Fibroblast of villous mesenchyme (primary cell): ENCODE results near the gene STXBP6. TPM values are rescaled to one million over a fixed set of nuclear protein-coding genes. Genes with fewer than 3 reads are reported as not detected.

Experiments
- DNase-seq: peaks from one replicate; pipeline ENCODE4 v3.0.0-alpha.2; 2010; ENCODE audit warnings: low read depth
- H3K4me3 ChIP-seq: 2 replicates; pipeline ENCODE4 v1.5.1; 2011; ENCODE audit warnings: low read depth, mild to moderate bottlenecking, low read length
- CTCF ChIP-seq: IDR thresholded peaks from 2 replicates; pipeline ENCODE4 v1.5.1; 2012; ENCODE audit warnings: low read depth, mild to moderate bottlenecking, low read length; ENCODE audit not compliant: insufficient read depth
- total RNA-seq: library from RNA; depleted of rRNA; stranded (reverse); fragments of >200 nt; gene quantifications from 2 replicates; pipeline ENCODE4 v1.2.3, GENCODE V29; 2012

STXBP6 gene
- total RNA-seq, 1 donor: 4.7 TPM

GRCh38 chr14:24795406-24795805 lies 254.5 kb downstream of the STXBP6 start:
- no peak overlapping the region for H3K4me3 ChIP-seq
- DNase-seq: no peak
- TF ChIP-seq CTCF: no peak

GRCh38 chr14:24794644-24795305 lies 255.2 kb downstream of the STXBP6 start:
- TF ChIP-seq CTCF: no peak
- DNase-seq: no peak

GRCh38 chr14:24790196-24790595 lies 259.8 kb downstream of the STXBP6 start:
- no peak for DNase-seq
- no peak overlapping the region for H3K4me3 ChIP-seq
- no peak for TF ChIP-seq CTCF

More at GRCh38 chr14:24794644-24795305, 255.2 kb downstream of the STXBP6 start:
- no peak overlapping the region for H3K4me3 ChIP-seq

GRCh38 chr14:24789378-24789884 lies 260.5 kb downstream of the STXBP6 start:
- no peak for DNase-seq

GRCh38 chr14:24785698-24786097 lies 264.2 kb downstream of the STXBP6 start:
- H3K4me3 ChIP-seq: no peak overlapping the region
- DNase-seq: no peak
- no peak for TF ChIP-seq CTCF

More at GRCh38 chr14:24789378-24789884, 260.5 kb downstream of the STXBP6 start:
- H3K4me3 ChIP-seq: no peak overlapping the region
- no peak for TF ChIP-seq CTCF

- DNase-seq: no peak
- TF ChIP-seq CTCF: no peak
- H3K4me3 ChIP-seq: no peak overlapping the region
Measured at GRCh38 chr14:24784981-24785380, 265.0 kb downstream of the STXBP6 start.

GRCh38 chr14:24783791-24784190 lies 266.2 kb downstream of the STXBP6 start:
- no peak for DNase-seq
- no peak overlapping the region for H3K4me3 ChIP-seq
- TF ChIP-seq CTCF: no peak
